Activated effector memory CD4-positive, alpha-beta T cell treated with anti-CD3 and anti-CD28 coated beads, Interleukin-2, amount 50 U/mL, for 16 hours (primary cell): ENCODE measurements around the gene LRP11.
"Not testable (repeated sequence)": the region's sequence is repeated elsewhere in the genome, so short reads cannot be mapped to it uniquely, and the experiment has no call there.

ENCODE experiments used
- DNase-seq: peaks from one replicate; pipeline ENCODE4 v3.0.0-alpha.2; 2020

The LRP11 gene

GRCh38 chr6:149863698-149864577 is at the start of gene LRP11:
LRP11 (minus strand) TSS chr6:149864359; CDS start chr6:149864020, 339 bp downstream.
- DNase-seq = peak; percentile 94

GRCh38 chr6:149913540-149914240 is 49.5 kb upstream of the LRP11 start:
- no peak for DNase-seq

GRCh38 chr6:149913085-149913484 is 48.9 kb upstream of the LRP11 start:
- no peak for DNase-seq

- not testable (repeated sequence) for DNase-seq
Observed at GRCh38 chr6:149912680-149913079, 48.5 kb upstream of the LRP11 start.

- no peak for DNase-seq
Observed at GRCh38 chr6:149910721-149911151, 46.6 kb upstream of the LRP11 start.

- no peak for DNase-seq
Observed at GRCh38 chr6:149909701-149910470, 45.7 kb upstream of the LRP11 start.

GRCh38 chr6:149908480-149908879 is 44.3 kb upstream of the LRP11 start:
- not testable (repeated sequence) for DNase-seq

- no peak for DNase-seq
Observed at GRCh38 chr6:149907317-149907716, 43.2 kb upstream of the LRP11 start.

GRCh38 chr6:149906405-149906804 is 42.2 kb upstream of the LRP11 start:
- no peak for DNase-seq

- DNase-seq = no peak
Observed at GRCh38 chr6:149905911-149906371, 41.8 kb upstream of the LRP11 start.

GRCh38 chr6:149905371-149905910 is 41.3 kb upstream of the LRP11 start:
- DNase-seq = no peak

GRCh38 chr6:149904661-149905370 is 40.7 kb upstream of the LRP11 start:
- DNase-seq = no peak

- DNase-seq = no peak
Observed at GRCh38 chr6:149903938-149904611, 39.9 kb upstream of the LRP11 start.

- no peak for DNase-seq
Observed at GRCh38 chr6:149901444-149902140, 37.4 kb upstream of the LRP11 start.

GRCh38 chr6:149900620-149901443 is 36.7 kb upstream of the LRP11 start:
- DNase-seq = no peak

- no peak for DNase-seq
Observed at GRCh38 chr6:149899926-149900619, 35.9 kb upstream of the LRP11 start.

- no peak for DNase-seq
Observed at GRCh38 chr6:149899486-149899885, 35.3 kb upstream of the LRP11 start.

GRCh38 chr6:149898966-149899365 is 34.8 kb upstream of the LRP11 start:
- DNase-seq = no peak
